GM23248 (cell line): Measurements from ENCODE around the gene MICAL2.

ENCODE experiments used
- EZH2 ChIP-seq: fragments of 200-600 bp; sonication (generic); IDR thresholded peaks from 2 replicates; pipeline ENCODE4 v1.6.1; 2018; ENCODE audit warnings: antibody characterized with exemption, mild to moderate bottlenecking; ENCODE audit not compliant: insufficient read depth, poor library complexity, severe bottlenecking
- EZH2phosphoT487 ChIP-seq: fragments of 200-600 bp; sonication (generic); IDR thresholded peaks from 2 replicates; pipeline ENCODE4 v1.6.1; 2018; ENCODE audit warnings: antibody characterized with exemption, moderate library complexity, mild to moderate bottlenecking, low read depth; ENCODE audit not compliant: insufficient read depth

DNA sequence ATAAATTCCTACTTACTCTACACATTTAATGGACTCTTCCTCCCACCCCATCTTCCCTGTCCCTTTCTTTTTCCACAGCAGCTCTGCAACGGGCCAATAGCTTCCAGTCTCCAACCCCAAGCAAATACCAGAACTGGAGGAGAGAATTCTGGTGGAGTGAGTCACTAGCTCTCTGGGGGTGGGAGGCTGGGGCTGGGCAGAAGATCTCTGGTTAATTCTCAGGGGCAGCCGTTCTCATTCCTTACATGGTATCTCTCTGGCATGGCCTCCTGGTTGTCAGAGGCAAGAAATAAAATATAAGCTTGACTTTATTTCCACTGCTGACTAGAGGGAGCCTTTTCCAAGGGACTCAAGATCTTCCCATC, 176.6 kb downstream of the MICAL2 start:
- TF ChIP-seq EZH2: no peak
- no peak for TF ChIP-seq EZH2phosphoT487
